K562 (cell line): ENCODE measurements around the gene CKMT2. TPM values are rescaled to one million over a fixed set of nuclear protein-coding genes. Genes with fewer than 3 reads are reported as not detected.
A peak's percentile ranks its signal among the peaks of the same experiment; 100 is the strongest.

Experiments used
- ATAC-seq: fragments of 200-7000 bp; cut with Tn5 transposase; 3 replicates; pipeline ENCODE4 v1.9.1; 2020; ENCODE audit warnings: moderate library complexity
- BruUV-seq: library from RNA; stranded (reverse); fragments of 400-500 nt; replicated peaks from 2 replicates; lab custom pipeline; 2021; lab: Mats Ljungman, UMichigan
- CTCF ChIA-PET: fragments of 300-600 bp; formaldehyde crosslinking; extraction: SDS; loops from one replicate; lab custom pipeline; 2021; ENCODE audit warnings: low intra/inter-chr PET ratio; lab: Yijun Ruan, JAX
- POLR2A ChIA-PET: fragments of 300-600, 350-650 bp; sonication (Branson Sonifier 250); formaldehyde crosslinking; extraction: SDS; loops from one replicate; lab custom pipeline; 2021; ENCODE audit warnings: antibody characterized with exemption, inconsistent platforms; lab: Yijun Ruan, JAX
- DNase-seq, 4 experiments: peaks; one replicate each; pipeline versions ENCODE4 v3.0.0 to v3.0.0-alpha.2; 2011 to 2018; ENCODE audit warnings: low spot score in 3 of 4, mixed read lengths in 3 of 4; ENCODE audit errors: extremely low read depth in 1 of 4
- FAIRE-seq: peaks from 2 replicates; lab custom pipeline; 2011; peaks lifted over from hg19 to GRCh38; lab: Jason Lieb, UNC
- H2AFZ ChIP-seq: 2 replicates; pipeline ENCODE4 v1.6.0; 2011; ENCODE audit warnings: low read depth, low read length, control low read depth, inconsistent platforms
- H3K27ac ChIP-seq: fragments of 200-600 bp; 3 replicates; pipeline ENCODE4 v1.8.0; 2011; ENCODE audit warnings: low read depth, mild to moderate bottlenecking, control low read depth, inconsistent platforms, low read length, moderate library complexity, mixed read lengths; ENCODE audit errors: extremely low read depth
- H3K27me3 ChIP-seq, 2 experiments: fragments of 300-600 bp in 1 of 2; 2 replicates in 1 of 2; 3 replicates in 1 of 2; pipeline versions ENCODE4 v1.6.0 to v1.8.0; 2011; ENCODE audit warnings: inconsistent platforms in 2 of 2, low read length in 2 of 2, mild to moderate bottlenecking in 1 of 2, mixed read lengths in 1 of 2, moderate library complexity in 1 of 2; ENCODE audit not compliant: control insufficient read depth in 2 of 2, insufficient read depth in 2 of 2
- H3K36me3 ChIP-seq: fragments of 300-600 bp; 3 replicates; pipeline ENCODE4 v1.8.0; 2011; ENCODE audit warnings: mild to moderate bottlenecking, low read length, inconsistent platforms; ENCODE audit not compliant: control insufficient read depth, insufficient read depth
- H3K4me1 ChIP-seq, 2 experiments: fragments of 200-600 bp in 1 of 2; replicated peaks in 1 of 2; 2 replicates in 1 of 2; 3 replicates in 1 of 2; pipeline versions ENCODE4 v1.5.1 to v1.8.0; 2011; ENCODE audit warnings: inconsistent platforms in 2 of 2, low read length in 2 of 2, mild to moderate bottlenecking in 1 of 2, mixed read lengths in 1 of 2, moderate library complexity in 1 of 2; ENCODE audit not compliant: control insufficient read depth in 2 of 2, insufficient read depth in 2 of 2
- H3K4me2 ChIP-seq: 2 replicates; pipeline ENCODE4 v1.6.1; 2011; ENCODE audit warnings: low read length, control low read depth, inconsistent platforms, mixed read lengths; ENCODE audit not compliant: insufficient read depth
- H3K4me3 ChIP-seq: fragments of 200-600 bp; sonication (generic), shearing (Covaris generic); 2 replicates; pipeline ENCODE4 v1.5.1; 2016; ENCODE audit warnings: control low read depth, inconsistent platforms
- H3K79me2 ChIP-seq: fragments of 200-600 bp; 3 replicates; pipeline ENCODE4 v1.8.0; 2011; ENCODE audit warnings: low read length, inconsistent platforms; ENCODE audit not compliant: control insufficient read depth, insufficient read depth
- H3K9ac ChIP-seq, 2 experiments: 2 replicates each; pipeline versions ENCODE4 v1.6.0 to v1.6.1; 2011; ENCODE audit warnings: low read depth in 2 of 2, low read length in 2 of 2, control low read depth in 1 of 2, inconsistent platforms in 1 of 2, mild to moderate bottlenecking in 1 of 2, mixed read lengths in 1 of 2; ENCODE audit not compliant: insufficient read depth in 1 of 2
- H3K9me1 ChIP-seq: one replicate; pipeline ENCODE4 v1.6.0; 2011; ENCODE audit warnings: inconsistent platforms, mild to moderate bottlenecking, low read length, moderate library complexity; ENCODE audit not compliant: control insufficient read depth, insufficient read depth
- H3K9me3 ChIP-seq: replicated peaks from 2 replicates; pipeline ENCODE4 v1.5.1; 2011; ENCODE audit warnings: low read depth, low read length, inconsistent platforms; ENCODE audit not compliant: control insufficient read depth, insufficient read depth
- H4K20me1 ChIP-seq: replicated peaks from 2 replicates; pipeline ENCODE4 v1.6.1; 2011; ENCODE audit warnings: low read length, inconsistent platforms, mixed read lengths; ENCODE audit not compliant: control insufficient read depth, insufficient read depth
- MAFF ChIP-seq: IDR thresholded peaks from 2 replicates; pipeline ENCODE4 v1.6.1; 2012; ENCODE audit warnings: low read length, improper control_type of control experiment
- ZNF174 ChIP-seq: fragments of 250-450 bp; sonication (Bioruptor Pico); IDR thresholded peaks from 2 replicates; pipeline ENCODE4 v1.4.0; 2020; ENCODE audit warnings: mild to moderate bottlenecking
- WGBS: fragments of 100-300 bp; shearing (Covaris generic); methylation state at CpG from one replicate; pipeline ENCODE4 v1.1.6; 2016; ENCODE audit warnings: low coverage, mixed read lengths; ENCODE audit not compliant: insufficient coverage; ENCODE audit errors: missing lambda C conversion rate; 5-methylcytosine and 5-hydroxymethylcytosine counted together
- in situ Hi-C: fragments of 300-500 bp; cut with MboI; formaldehyde crosslinking; loops from 4 replicates; pipeline ENCODE4 v1.15.0; 2018; ENCODE audit warnings: inconsistent platforms, mixed read lengths
- intact Hi-C: fragments of 100-400 bp; cut with micrococcal nuclease; formaldehyde crosslinking; loops from 2 replicates; pipeline ENCODE4 v1.14.2; 2022
- polyA plus RNA-seq, 8 experiments: library from polyadenylated mRNA; depleted of rRNA in 4 of 8; stranded (reverse) in 5 of 8; unstranded in 3 of 8; fragments of >200 nt; fragmentation: Nextera tagmentation in 2 of 8; fragmentation: Illumina TruSeq in 1 of 8; extraction: Ambion mirVana in 2 of 8; extraction: Trizol in 1 of 8; gene quantifications; 2 replicates each; pipeline versions ENCODE4 v1.2.1 to v1.2.3, GENCODE V29; 2011 to 2014; ENCODE audit warnings: inconsistent platforms in 1 of 8, missing spikeins in 1 of 8
- total RNA-seq, 7 experiments: library from RNA; depleted of rRNA in 6 of 7; stranded (reverse); fragments of >200 nt in 6 of 7; fragmentation: Illumina TruSeq in 2 of 7; extraction: Trizol in 2 of 7; gene quantifications; 2 replicates each; pipeline versions ENCODE4 v1.2.1 to v1.2.3, GENCODE V29; 2011 to 2021; ENCODE audit warnings: low replicate concordance in 1 of 7
- TF ChIP-seq, protein P1 (sequence below), 3 experiments: IDR thresholded peaks in 2 of 3; conservative IDR thresholded peaks in 1 of 3; 2 replicates each; pipeline ENCODE4 v1.5.1; 2011 to 2012; ENCODE audit warnings: low read length in 3 of 3, mild to moderate bottlenecking in 3 of 3, control low read depth in 2 of 3, improper control_type of control experiment in 1 of 3, inconsistent platforms in 1 of 3, low read depth in 1 of 3, mixed read lengths in 1 of 3, moderate library complexity in 1 of 3; ENCODE audit not compliant: insufficient read depth in 2 of 3
- TF ChIP-seq, protein P2 (sequence below): sonication (generic); formaldehyde crosslinking; IDR thresholded peaks from 2 replicates; pipeline ENCODE4 v1.9.0; 2022; ENCODE audit warnings: mild to moderate bottlenecking, missing genetic modification reagents
- TF ChIP-seq, protein P3 (sequence below): sonication (generic); formaldehyde crosslinking; IDR thresholded peaks from 2 replicates; pipeline ENCODE4 v1.8.0; 2022; ENCODE audit warnings: missing genetic modification reagents, mild to moderate bottlenecking, borderline replicate concordance
- TF ChIP-seq, protein P4 (sequence below): fragments of 250-450 bp; sonication (Bioruptor Pico); IDR thresholded peaks from 2 replicates; pipeline ENCODE4 v1.4.0; 2020

CKMT2 gene
- total and polyA plus RNA-seq, 9 of the 15 experiments (the other 6 are each of a cell fraction or from before 2014, with no cell fraction given): 0.03 TPM; not detected in 8

DNA sequence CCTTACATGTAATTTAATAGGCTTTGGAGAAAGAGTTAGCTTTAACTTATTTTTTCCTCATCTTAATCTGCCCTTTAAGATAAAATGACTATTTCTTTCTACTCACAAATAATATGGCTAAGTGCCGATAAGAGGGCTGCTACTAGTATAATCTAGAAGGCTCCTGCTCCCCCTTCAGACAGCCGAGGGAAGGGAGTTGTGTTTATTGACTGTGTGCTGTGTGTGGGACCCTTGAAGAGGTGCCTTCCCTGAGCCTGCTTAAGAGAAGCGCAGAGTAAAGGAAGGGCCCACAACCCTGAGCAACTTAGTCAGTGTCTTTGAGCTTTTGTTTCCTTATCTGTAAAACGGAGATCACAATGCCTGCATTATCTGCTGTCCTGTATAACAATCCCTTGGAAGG is 28.1 kb upstream of the CKMT2 start:
- Histone ChIP-seq H3K4me2 (no peak overlapping the region), H3K27me3 (peaks cover 34 to 55% of the 10 kb centered on the region in 2 experiments), H3K9me3 (no peaks in the 10 kb centered on the region), H3K4me1 (no peaks in the 10 kb centered on the region), H4K20me1 (no peaks in the 10 kb centered on the region), H3K4me3 (no peak overlapping the region), H2AFZ (no peak overlapping the region), H3K9ac (no peak overlapping the region), H3K9me1 (no peaks in the 10 kb centered on the region), H3K27ac (no peak overlapping the region), H3K79me2 (no peaks in the 10 kb centered on the region), H3K36me3 (no peaks in the 10 kb centered on the region)
- peak in 2 of 4 experiments; percentile 11 to 16 for DNase-seq
- TF ChIP-seq, protein P1, sequence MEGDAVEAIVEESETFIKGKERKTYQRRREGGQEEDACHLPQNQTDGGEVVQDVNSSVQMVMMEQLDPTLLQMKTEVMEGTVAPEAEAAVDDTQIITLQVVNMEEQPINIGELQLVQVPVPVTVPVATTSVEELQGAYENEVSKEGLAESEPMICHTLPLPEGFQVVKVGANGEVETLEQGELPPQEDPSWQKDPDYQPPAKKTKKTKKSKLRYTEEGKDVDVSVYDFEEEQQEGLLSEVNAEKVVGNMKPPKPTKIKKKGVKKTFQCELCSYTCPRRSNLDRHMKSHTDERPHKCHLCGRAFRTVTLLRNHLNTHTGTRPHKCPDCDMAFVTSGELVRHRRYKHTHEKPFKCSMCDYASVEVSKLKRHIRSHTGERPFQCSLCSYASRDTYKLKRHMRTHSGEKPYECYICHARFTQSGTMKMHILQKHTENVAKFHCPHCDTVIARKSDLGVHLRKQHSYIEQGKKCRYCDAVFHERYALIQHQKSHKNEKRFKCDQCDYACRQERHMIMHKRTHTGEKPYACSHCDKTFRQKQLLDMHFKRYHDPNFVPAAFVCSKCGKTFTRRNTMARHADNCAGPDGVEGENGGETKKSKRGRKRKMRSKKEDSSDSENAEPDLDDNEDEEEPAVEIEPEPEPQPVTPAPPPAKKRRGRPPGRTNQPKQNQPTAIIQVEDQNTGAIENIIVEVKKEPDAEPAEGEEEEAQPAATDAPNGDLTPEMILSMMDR (IDR thresholded peaks at IDR 0.05 in 2 of 3, conservative IDR thresholded peaks at IDR 0.05 in 1 of 3; ENCODE audit: insufficient read depth in 2 of 3, low read depth in 1 of 3, low read length in 3 of 3): peak in 2 of 3 experiments; percentile 25 to 29; a peak in 2 of 6 replicates
- TF ChIP-seq ZNF174: no peak
- no peak for TF ChIP-seq MAFF
- TF ChIP-seq, protein P2, sequence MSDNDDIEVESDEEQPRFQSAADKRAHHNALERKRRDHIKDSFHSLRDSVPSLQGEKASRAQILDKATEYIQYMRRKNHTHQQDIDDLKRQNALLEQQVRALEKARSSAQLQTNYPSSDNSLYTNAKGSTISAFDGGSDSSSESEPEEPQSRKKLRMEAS (CRISPR knock-in tag): no peak
- TF ChIP-seq, protein P3, sequence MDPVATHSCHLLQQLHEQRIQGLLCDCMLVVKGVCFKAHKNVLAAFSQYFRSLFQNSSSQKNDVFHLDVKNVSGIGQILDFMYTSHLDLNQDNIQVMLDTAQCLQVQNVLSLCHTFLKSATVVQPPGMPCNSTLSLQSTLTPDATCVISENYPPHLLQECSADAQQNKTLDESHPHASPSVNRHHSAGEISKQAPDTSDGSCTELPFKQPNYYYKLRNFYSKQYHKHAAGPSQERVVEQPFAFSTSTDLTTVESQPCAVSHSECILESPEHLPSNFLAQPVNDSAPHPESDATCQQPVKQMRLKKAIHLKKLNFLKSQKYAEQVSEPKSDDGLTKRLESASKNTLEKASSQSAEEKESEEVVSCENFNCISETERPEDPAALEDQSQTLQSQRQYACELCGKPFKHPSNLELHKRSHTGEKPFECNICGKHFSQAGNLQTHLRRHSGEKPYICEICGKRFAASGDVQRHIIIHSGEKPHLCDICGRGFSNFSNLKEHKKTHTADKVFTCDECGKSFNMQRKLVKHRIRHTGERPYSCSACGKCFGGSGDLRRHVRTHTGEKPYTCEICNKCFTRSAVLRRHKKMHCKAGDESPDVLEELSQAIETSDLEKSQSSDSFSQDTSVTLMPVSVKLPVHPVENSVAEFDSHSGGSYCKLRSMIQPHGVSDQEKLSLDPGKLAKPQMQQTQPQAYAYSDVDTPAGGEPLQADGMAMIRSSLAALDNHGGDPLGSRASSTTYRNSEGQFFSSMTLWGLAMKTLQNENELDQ: no peak
- TF ChIP-seq, protein P4, sequence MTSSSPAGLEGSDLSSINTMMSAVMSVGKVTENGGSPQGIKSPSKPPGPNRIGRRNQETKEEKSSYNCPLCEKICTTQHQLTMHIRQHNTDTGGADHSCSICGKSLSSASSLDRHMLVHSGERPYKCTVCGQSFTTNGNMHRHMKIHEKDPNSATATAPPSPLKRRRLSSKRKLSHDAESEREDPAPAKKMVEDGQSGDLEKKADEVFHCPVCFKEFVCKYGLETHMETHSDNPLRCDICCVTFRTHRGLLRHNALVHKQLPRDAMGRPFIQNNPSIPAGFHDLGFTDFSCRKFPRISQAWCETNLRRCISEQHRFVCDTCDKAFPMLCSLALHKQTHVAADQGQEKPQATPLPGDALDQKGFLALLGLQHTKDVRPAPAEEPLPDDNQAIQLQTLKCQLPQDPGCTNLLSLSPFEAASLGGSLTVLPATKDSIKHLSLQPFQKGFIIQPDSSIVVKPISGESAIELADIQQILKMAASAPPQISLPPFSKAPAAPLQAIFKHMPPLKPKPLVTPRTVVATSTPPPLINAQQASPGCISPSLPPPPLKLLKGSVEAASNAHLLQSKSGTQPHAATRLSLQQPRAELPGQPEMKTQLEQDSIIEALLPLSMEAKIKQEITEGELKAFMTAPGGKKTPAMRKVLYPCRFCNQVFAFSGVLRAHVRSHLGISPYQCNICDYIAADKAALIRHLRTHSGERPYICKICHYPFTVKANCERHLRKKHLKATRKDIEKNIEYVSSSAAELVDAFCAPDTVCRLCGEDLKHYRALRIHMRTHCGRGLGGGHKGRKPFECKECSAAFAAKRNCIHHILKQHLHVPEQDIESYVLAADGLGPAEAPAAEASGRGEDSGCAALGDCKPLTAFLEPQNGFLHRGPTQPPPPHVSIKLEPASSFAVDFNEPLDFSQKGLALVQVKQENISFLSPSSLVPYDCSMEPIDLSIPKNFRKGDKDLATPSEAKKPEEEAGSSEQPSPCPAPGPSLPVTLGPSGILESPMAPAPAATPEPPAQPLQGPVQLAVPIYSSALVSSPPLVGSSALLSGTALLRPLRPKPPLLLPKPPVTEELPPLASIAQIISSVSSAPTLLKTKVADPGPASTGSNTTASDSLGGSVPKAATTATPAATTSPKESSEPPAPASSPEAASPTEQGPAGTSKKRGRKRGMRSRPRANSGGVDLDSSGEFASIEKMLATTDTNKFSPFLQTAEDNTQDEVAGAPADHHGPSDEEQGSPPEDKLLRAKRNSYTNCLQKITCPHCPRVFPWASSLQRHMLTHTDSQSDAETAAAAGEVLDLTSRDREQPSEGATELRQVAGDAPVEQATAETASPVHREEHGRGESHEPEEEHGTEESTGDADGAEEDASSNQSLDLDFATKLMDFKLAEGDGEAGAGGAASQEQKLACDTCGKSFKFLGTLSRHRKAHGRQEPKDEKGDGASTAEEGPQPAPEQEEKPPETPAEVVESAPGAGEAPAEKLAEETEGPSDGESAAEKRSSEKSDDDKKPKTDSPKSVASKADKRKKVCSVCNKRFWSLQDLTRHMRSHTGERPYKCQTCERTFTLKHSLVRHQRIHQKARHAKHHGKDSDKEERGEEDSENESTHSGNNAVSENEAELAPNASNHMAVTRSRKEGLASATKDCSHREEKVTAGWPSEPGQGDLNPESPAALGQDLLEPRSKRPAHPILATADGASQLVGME (CRISPR knock-in tag): no peak
- FAIRE-seq: no peak
- ATAC-seq: peak; percentile 70; the same call in 2 of the 3 replicates
- ChIA-PET POLR2A (interaction anchor here (0.7 kb wide), 1 partner anchor 16 kb away, joined by 3 read pairs; no protein-coding TSS in a partner anchor), CTCF (no interaction called here)
- in situ Hi-C loops: no loop called here
- no TSS peak for BruUV-seq
- WGBS: 10% methylated on average over 4 of the region's 4 CpGs
- intact Hi-C loops: loop anchor here (5.0 kb wide), 1 partner anchor 92 kb away; no protein-coding TSS in a partner anchor
